GM12873 (cell line): ENCODE results near the gene HEPACAM.

Source experiments
- CTCF ChIP-seq: IDR thresholded peaks from 2 replicates; pipeline ENCODE4 v1.5.1; 2012; ENCODE audit warnings: low read depth, mild to moderate bottlenecking, moderate library complexity, low read length, control low read depth; ENCODE audit not compliant: insufficient read depth; ENCODE audit errors: missing control alignments

HEPACAM gene

GRCh38 chr11:124942466-124943253 lies 6.8 kb upstream of the HEPACAM start:
- TF ChIP-seq CTCF, result no peak

GRCh38 chr11:124941703-124942102 lies 5.9 kb upstream of the HEPACAM start:
- no peak for TF ChIP-seq CTCF

GRCh38 chr11:124938970-124939369 lies 3.1 kb upstream of the HEPACAM start:
- TF ChIP-seq CTCF, result no peak

GRCh38 chr11:124938206-124938765 lies 2.4 kb upstream of the HEPACAM start:
- no peak for TF ChIP-seq CTCF

- no peak for TF ChIP-seq CTCF
Observed at GRCh38 chr11:124937336-124937935, 1.6 kb upstream of the HEPACAM start.

GRCh38 chr11:124934862-124935547 lies 842 bp downstream of the HEPACAM start:
- no peak for TF ChIP-seq CTCF

- TF ChIP-seq CTCF, result no peak
Observed at GRCh38 chr11:124930799-124931198, 5.0 kb downstream of the HEPACAM start.
